K562 (cell line): ENCODE measurements around the gene HIPK1. TPM values are rescaled to one million over a fixed set of nuclear protein-coding genes. Genes with fewer than 3 reads are reported as not detected.

ENCODE experiments used
- CCAR2 ChIP-seq: fragments of 200-400 bp; formaldehyde crosslinking; IDR thresholded peaks from 2 replicates; pipeline ENCODE4 v1.6.1; 2017; ENCODE audit warnings: mild to moderate bottlenecking, low read depth, low read length
- CTCFL ChIP-seq: IDR thresholded peaks from 2 replicates; pipeline ENCODE4 v1.6.1; 2011; ENCODE audit warnings: borderline replicate concordance, low read depth, mild to moderate bottlenecking, moderate library complexity, low read length; ENCODE audit not compliant: insufficient read depth, poor library complexity, severe bottlenecking
- ERF ChIP-seq: fragments of 450-650 bp; formaldehyde crosslinking; IDR thresholded peaks from 2 replicates; pipeline ENCODE4 v1.4.0; 2020; ENCODE audit warnings: mild to moderate bottlenecking, mixed read lengths
- ETS1 ChIP-seq: conservative IDR thresholded peaks from 2 replicates; pipeline ENCODE4 v1.6.1; 2011; ENCODE audit warnings: low read depth, mild to moderate bottlenecking, low read length; ENCODE audit not compliant: control insufficient read depth
- EZH2 ChIP-seq: IDR thresholded peaks from 2 replicates; pipeline ENCODE4 v1.6.1; 2012; ENCODE audit warnings: low read depth, mild to moderate bottlenecking, inconsistent platforms, low read length, borderline replicate concordance
- FOSL1 ChIP-seq: fragments of 200-800 bp; sonication (Bioruptor generic); conservative IDR thresholded peaks from 2 replicates; pipeline ENCODE4 v1.6.1; 2016; ENCODE audit warnings: missing genetic modification characterization, missing compliant biosample characterization
- GATA2 ChIP-seq: sonication (generic); formaldehyde crosslinking; IDR thresholded peaks from 2 replicates; pipeline ENCODE4 v1.4.0; 2020; ENCODE audit warnings: mild to moderate bottlenecking, missing genetic modification reagents
- GTF2A2 ChIP-seq: IDR thresholded peaks from 2 replicates; pipeline ENCODE4 v1.6.1; 2016; ENCODE audit warnings: mild to moderate bottlenecking, missing genetic modification characterization, missing compliant biosample characterization
- HDAC2 ChIP-seq: fragments of 450-650 bp; IDR thresholded peaks from 2 replicates; pipeline ENCODE4 v1.6.1; 2016; ENCODE audit warnings: mild to moderate bottlenecking
- LARP7 ChIP-seq: fragments of 450-650 bp; IDR thresholded peaks from 2 replicates; pipeline ENCODE4 v1.6.1; 2016
- MAFK ChIP-seq: IDR thresholded peaks from 2 replicates; pipeline ENCODE4 v1.6.1; 2011; ENCODE audit warnings: low read length, improper control_type of control experiment
- MITF ChIP-seq: IDR thresholded peaks from 2 replicates; pipeline ENCODE4 v1.6.1; 2014; ENCODE audit warnings: antibody characterized with exemption
- MTF1 ChIP-seq: fragments of 250-450 bp; sonication (Bioruptor Pico); IDR thresholded peaks from 2 replicates; pipeline ENCODE4 v1.9.0; 2021; ENCODE audit warnings: moderate library complexity, mild to moderate bottlenecking, inconsistent platforms, borderline replicate concordance
- NEUROD1 ChIP-seq: fragments of 150-350 bp; IDR thresholded peaks from 2 replicates; pipeline ENCODE4 v1.6.1; 2014; ENCODE audit warnings: borderline replicate concordance, low read length, low read depth; ENCODE audit not compliant: partially characterized antibody
- NFXL1 ChIP-seq: fragments of 450-650 bp; formaldehyde crosslinking; IDR thresholded peaks from 2 replicates; pipeline ENCODE4 v1.4.0; 2021; ENCODE audit warnings: mild to moderate bottlenecking
- NUFIP1 ChIP-seq: fragments of 450-650 bp; IDR thresholded peaks from 2 replicates; pipeline ENCODE4 v1.6.1; 2018; ENCODE audit not compliant: partially characterized antibody
- TRIM24 ChIP-seq, 2 experiments: fragments of 450-650 bp; IDR thresholded peaks; 2 replicates each; pipeline ENCODE4 v1.6.1; 2016
- USF1 ChIP-seq: sonication (generic); formaldehyde crosslinking; IDR thresholded peaks from 2 replicates; pipeline ENCODE4 v1.9.0; 2022; ENCODE audit warnings: mild to moderate bottlenecking, missing genetic modification reagents
- VEZF1 ChIP-seq: fragments of 200-800 bp; sonication (Bioruptor generic); IDR thresholded peaks from 2 replicates; pipeline ENCODE4 v1.6.1; 2017; ENCODE audit warnings: missing genetic modification characterization, missing compliant biosample characterization
- XRCC5 ChIP-seq: fragments of 200-400 bp; formaldehyde crosslinking; IDR thresholded peaks from 2 replicates; pipeline ENCODE4 v1.6.1; 2017; ENCODE audit warnings: low read depth, mild to moderate bottlenecking, low read length
- ZFP36 ChIP-seq: fragments of 150-350 bp; IDR thresholded peaks from 2 replicates; pipeline ENCODE4 v1.6.1; 2018; ENCODE audit warnings: low read length, low read depth; ENCODE audit not compliant: partially characterized antibody
- ZNF586 ChIP-seq: fragments of 450-650 bp; formaldehyde crosslinking; conservative IDR thresholded peaks from 2 replicates; pipeline ENCODE4 v1.4.0; 2020; ENCODE audit warnings: mild to moderate bottlenecking, moderate library complexity
- polyA plus RNA-seq, 8 experiments: library from polyadenylated mRNA; depleted of rRNA in 4 of 8; stranded (reverse) in 5 of 8; unstranded in 3 of 8; fragments of >200 nt; fragmentation: Nextera tagmentation in 2 of 8; fragmentation: Illumina TruSeq in 1 of 8; extraction: Ambion mirVana in 2 of 8; extraction: Trizol in 1 of 8; gene quantifications; 2 replicates each; pipeline versions ENCODE4 v1.2.1 to v1.2.3, GENCODE V29; 2011 to 2014; ENCODE audit warnings: inconsistent platforms in 1 of 8, missing spikeins in 1 of 8
- total RNA-seq, 7 experiments: library from RNA; depleted of rRNA in 6 of 7; stranded (reverse); fragments of >200 nt in 6 of 7; fragmentation: Illumina TruSeq in 2 of 7; extraction: Trizol in 2 of 7; gene quantifications; 2 replicates each; pipeline versions ENCODE4 v1.2.1 to v1.2.3, GENCODE V29; 2011 to 2021; ENCODE audit warnings: low replicate concordance in 1 of 7

The HIPK1 gene
- total and polyA plus RNA-seq, 9 of the 15 experiments (the other 6 are each of a cell fraction or from before 2014, with no cell fraction given): 10.0 to 57.9 (median 29.6) TPM

- TF ChIP-seq ZNF586 (CRISPR knock-in tag): no peak
- peak; percentile 78 for TF ChIP-seq VEZF1 (CRISPR knock-in tag)
- peak; percentile 21 for TF ChIP-seq ZFP36
- no peak for TF ChIP-seq CTCFL
- TF ChIP-seq HDAC2: peak; percentile 97; the same call in 1 of the 2 replicates
- TF ChIP-seq ERF (CRISPR knock-in tag): no peak
- peak; percentile 76 for TF ChIP-seq FOSL1 (tag)
- peak; percentile 90 for TF ChIP-seq MITF
- no peak for TF ChIP-seq NFXL1 (CRISPR knock-in tag)
- no peak for TF ChIP-seq EZH2
- TF ChIP-seq XRCC5: 0 out of 2 replicates have a peak, but pooled peaks have one; percentile 32
- TF ChIP-seq CCAR2: no peak
- peak; percentile 90 for TF ChIP-seq ETS1
- TF ChIP-seq TRIM24 (IDR thresholded peaks at IDR 0.05): peak; percentile 98
- peak; percentile 94 for TF ChIP-seq NEUROD1
- TF ChIP-seq LARP7: no peak
- TF ChIP-seq GATA2 (CRISPR knock-in tag): peak; percentile 99
- peak; percentile 76 for TF ChIP-seq NUFIP1
- no peak for TF ChIP-seq GTF2A2 (tag)
- no peak for TF ChIP-seq MTF1
- TF ChIP-seq MAFK: peak; percentile 60
- TF ChIP-seq USF1 (CRISPR knock-in tag): no peak
These were observed 15.0 kb upstream of the HIPK1 start (continued) for GRCh38 chr1:113913887-113914664.
